Measurements from ENCODE around the gene RNF144A.

RNF144A gene

GRCh38 chr2:7052404-7052803 lies 135.2 kb downstream of the RNF144A start:
- H3K4me3 ChIP-seq (ENCODE audit: low read length) = no peak overlapping the region
- no peak for DNase-seq (ENCODE audit: low read depth)
- TF ChIP-seq CTCF (conservative IDR thresholded peaks at IDR 0.05; ENCODE audit: low read depth, low read length) = no peak

DNA sequence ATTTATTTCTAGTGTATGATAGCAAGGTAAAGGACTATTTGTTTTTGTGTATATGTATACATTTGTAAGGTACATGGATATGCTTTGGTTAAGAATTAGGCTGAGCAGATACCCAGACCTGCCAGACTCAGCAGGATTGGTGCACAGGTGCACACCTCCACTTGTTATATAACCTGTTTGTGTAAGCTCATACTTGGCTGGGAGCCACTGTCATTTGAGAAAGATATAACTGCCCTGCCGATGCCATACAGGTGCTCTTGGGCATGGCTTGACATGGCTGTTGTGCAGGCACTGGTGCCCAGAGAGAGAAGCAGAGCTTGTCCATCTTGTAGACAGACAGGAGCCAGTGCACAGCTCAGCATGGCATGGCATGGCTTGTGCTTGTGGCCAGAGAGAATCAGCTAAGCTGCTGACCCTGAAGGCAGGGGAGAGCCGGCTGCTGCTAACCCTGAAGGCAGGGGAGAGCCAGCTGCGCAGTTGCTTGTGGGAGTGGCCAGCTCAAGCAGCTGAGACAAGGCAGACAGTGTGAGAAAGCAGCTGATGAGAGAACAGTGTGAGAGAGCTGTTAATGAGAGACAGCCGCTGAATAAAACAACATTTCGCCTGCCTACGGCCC lies 136.5 kb downstream of the RNF144A start:
- no peak for DNase-seq (ENCODE audit: low read depth)
- no peak for TF ChIP-seq CTCF (conservative IDR thresholded peaks at IDR 0.05; ENCODE audit: low read depth, low read length)
- H3K4me3 ChIP-seq (ENCODE audit: low read length) = no peak overlapping the region

DNA sequence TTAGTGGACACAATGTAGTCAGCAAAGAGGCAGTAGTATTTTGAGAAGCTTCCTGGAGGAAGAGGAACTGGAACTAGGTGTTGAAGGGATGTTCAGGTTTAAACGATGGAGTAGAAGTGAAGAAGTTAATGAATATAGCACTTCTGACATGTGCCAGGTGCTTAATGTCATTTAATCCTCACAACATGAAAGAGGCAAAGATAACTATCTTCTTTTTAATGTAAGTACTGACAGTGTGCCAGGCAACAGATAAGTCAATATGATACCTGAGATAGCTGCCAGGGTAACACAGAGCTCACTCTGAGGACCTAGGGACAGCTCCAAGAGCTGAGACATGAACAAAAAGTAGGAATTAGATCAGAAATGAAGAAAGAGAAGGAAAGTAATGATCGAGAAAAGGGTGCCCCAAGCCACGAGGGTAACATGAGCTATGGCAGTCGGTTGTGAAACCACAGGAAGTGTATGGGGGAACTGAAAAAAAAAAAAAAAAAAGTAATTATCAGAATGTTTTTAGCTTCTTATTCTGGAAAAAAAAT lies 140.7 kb downstream of the RNF144A start:
- no peak for TF ChIP-seq CTCF (conservative IDR thresholded peaks at IDR 0.05; ENCODE audit: low read depth, low read length)
- DNase-seq (ENCODE audit: low read depth) = no peak
- no peak overlapping the region for H3K4me3 ChIP-seq (ENCODE audit: low read length)

DNA sequence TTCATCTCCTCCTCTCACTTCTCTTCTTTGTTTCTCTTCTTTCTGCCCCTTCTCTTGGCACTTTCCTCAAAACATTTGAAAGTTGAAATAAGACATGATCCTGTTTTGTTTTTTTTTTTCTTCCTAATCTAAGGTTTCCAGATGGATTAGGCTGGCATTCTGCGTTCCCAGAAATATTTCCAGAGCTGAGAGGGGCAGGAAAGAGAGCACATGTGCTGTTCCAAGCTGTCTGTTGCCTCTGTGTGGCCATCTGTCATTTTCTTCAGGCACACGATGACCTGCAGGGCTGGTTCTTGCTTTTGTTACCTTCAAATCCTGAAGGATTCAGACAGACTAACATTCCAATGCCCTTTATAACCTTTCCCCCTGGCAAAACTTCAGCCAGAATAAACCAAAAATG lies 142.9 kb downstream of the RNF144A start:
- DNase-seq (ENCODE audit: low read depth) = no peak
- TF ChIP-seq CTCF (conservative IDR thresholded peaks at IDR 0.05; ENCODE audit: low read depth, low read length) = no peak
- H3K4me3 ChIP-seq (ENCODE audit: low read length) = no peak overlapping the region

DNA sequence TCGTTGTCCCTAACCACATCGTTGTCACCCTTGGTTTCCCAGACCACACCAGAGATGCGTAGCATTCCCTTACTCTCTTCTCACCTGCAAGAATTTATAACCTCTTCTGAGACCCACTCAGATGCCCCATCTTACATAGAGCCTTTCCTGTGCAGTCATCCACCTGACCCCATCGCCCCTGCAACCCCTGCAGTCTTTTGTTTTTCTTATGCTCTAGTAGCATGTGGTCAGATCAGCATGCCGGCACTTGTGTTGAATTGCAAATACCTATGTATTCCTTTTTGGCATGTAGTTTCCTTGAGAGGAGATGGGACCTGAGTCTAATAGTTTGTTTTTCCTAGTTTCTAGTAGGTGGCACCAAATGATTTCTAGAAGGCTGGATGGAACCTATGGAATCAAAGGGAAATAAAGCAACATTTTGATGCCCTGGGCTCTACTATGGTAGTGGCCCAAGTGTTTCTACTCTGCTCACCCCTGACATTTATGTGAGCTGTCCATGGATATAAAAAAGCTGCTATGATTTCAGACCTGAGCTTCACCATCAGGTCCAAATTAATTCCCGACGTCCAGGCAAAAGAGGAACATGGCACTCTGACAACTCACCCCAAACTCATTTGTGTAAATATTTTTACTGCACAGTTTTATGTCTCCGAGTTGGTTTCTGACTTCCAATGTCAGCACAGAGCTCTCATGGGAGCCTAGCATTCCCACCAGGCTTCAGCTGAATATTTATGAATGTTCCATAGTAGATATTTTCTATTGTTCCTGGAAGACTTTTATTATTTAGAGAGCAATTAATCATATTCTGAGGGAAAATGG lies 143.6 kb downstream of the RNF144A start:
- H3K4me3 ChIP-seq (ENCODE audit: low read length) = no peak overlapping the region
- no peak for DNase-seq (ENCODE audit: low read depth)
- no peak for TF ChIP-seq CTCF (conservative IDR thresholded peaks at IDR 0.05; ENCODE audit: low read depth, low read length)

DNA sequence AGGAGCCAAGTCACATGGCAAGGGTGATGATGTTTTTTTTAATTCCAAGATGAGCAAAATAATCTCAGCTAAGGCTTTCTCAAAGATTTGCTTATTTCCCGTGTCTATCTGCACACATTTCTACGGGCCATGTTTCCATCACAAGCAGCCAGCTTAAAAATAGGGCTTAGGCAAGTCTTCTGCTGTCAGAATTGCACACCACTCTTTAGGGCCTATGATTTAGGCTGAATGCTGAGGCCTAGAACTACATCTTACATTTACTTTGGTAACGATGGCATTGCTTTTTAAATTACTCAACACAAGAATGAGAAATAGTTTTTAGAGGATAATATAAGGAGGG lies 144.2 kb downstream of the RNF144A start:
- no peak overlapping the region for H3K4me3 ChIP-seq (ENCODE audit: low read length)
- no peak for TF ChIP-seq CTCF (conservative IDR thresholded peaks at IDR 0.05; ENCODE audit: low read depth, low read length)
- DNase-seq (ENCODE audit: low read depth) = no peak

GRCh38 chr2:7061921-7062320 lies 144.7 kb downstream of the RNF144A start:
- no peak for DNase-seq (ENCODE audit: low read depth)
- no peak for TF ChIP-seq CTCF (conservative IDR thresholded peaks at IDR 0.05; ENCODE audit: low read depth, low read length)
- H3K4me3 ChIP-seq (ENCODE audit: low read length) = no peak overlapping the region
